GM18861 (cell line): ENCODE data around the gene MYH16.
"Not testable (repeated sequence)": the region's sequence is repeated elsewhere in the genome, so short reads cannot be mapped to it uniquely, and the experiment has no call there.

Experiments used
- ATAC-seq: cut with Tn5 transposase; IDR thresholded peaks from one replicate; pipeline ENCODE4 v1.9.1; 2021; ENCODE audit not compliant: unreplicated experiment

Gene MYH16

DNA sequence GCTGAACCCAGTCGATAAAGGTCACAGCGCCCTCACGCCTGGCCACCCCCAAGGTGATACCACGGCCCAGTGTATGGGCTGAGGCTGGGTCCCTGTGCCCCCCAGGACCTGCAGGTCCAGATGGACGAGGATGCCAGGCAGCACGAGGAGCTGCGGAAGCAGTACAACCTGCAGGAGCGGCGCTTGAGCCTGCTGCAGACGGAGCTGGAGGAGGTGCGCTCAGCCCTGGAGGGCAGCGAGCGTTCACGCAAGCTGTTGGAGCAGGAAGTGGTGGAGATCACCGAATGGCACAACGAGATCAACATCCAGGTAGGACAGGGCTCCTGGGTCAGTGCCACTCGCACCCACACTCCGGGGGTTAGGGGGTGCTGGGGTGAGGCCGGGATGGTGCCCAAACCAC is 28.9 kb downstream of the MYH16 start:
- no peak for ATAC-seq

GRCh38 chr7:99305473-99306260 is 33.0 kb downstream of the MYH16 start:
- no peak for ATAC-seq

- no peak for ATAC-seq
These were observed 35.9 kb downstream of the MYH16 start for GRCh38 chr7:99308461-99309074.

DNA sequence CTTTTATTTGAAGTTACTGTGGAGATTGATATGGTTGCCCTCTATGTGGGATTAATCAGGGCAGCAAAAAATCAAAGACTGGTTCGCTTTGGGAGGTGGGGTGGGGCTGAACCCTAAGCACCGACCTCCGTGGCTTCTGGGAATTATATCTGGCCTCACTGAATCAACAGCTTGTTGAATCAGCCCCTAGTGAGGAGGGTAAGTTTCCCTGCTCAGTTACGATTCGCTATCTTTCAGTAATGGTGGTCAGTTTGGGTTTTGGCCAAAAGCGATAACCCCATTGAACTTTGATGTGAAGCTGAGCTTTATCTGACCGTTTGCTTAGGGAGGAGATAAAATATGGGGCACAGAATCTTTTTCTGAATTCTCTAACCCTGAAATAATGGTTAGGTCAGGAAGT is 36.5 kb downstream of the MYH16 start:
- no peak for ATAC-seq

GRCh38 chr7:99310004-99310403 is 37.4 kb downstream of the MYH16 start:
- ATAC-seq: no peak

GRCh38 chr7:99311702-99312101 is 39.1 kb downstream of the MYH16 start:
- no peak for ATAC-seq

GRCh38 chr7:99312316-99313203 is 39.9 kb downstream of the MYH16 start:
- no peak for ATAC-seq

GRCh38 chr7:99313204-99313573 is 40.5 kb downstream of the MYH16 start:
- ATAC-seq: no peak

- no peak for ATAC-seq
These were observed 41.9 kb downstream of the MYH16 start for GRCh38 chr7:99314504-99314903.

- no peak for ATAC-seq
These were observed 47.7 kb downstream of the MYH16 start for GRCh38 chr7:99320371-99320770.

- ATAC-seq: not testable (repeated sequence)
These were observed 50.0 kb downstream of the MYH16 start for GRCh38 chr7:99322659-99323058.

DNA sequence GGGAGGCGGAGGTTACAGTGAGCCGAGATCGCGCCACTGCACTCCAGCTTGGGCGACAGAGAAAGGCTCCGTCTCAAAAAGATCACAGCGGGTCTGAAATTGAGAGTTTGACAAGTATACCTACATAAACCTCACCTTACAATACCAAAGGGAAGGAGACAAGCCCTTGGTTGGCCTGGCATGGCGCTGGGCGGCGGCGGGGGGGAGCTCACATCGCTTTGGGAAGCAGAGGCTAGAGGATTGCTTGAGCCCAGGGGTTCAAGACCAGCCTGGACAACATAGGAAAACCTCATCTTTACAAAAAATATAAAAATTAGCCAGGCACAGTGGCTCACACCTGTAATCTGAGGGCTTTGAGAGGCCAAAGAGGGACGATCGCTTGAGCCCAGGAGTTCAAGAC is 51.9 kb downstream of the MYH16 start:
- ATAC-seq: no peak

GRCh38 chr7:99325001-99325493 is 52.4 kb downstream of the MYH16 start:
- no peak for ATAC-seq

DNA sequence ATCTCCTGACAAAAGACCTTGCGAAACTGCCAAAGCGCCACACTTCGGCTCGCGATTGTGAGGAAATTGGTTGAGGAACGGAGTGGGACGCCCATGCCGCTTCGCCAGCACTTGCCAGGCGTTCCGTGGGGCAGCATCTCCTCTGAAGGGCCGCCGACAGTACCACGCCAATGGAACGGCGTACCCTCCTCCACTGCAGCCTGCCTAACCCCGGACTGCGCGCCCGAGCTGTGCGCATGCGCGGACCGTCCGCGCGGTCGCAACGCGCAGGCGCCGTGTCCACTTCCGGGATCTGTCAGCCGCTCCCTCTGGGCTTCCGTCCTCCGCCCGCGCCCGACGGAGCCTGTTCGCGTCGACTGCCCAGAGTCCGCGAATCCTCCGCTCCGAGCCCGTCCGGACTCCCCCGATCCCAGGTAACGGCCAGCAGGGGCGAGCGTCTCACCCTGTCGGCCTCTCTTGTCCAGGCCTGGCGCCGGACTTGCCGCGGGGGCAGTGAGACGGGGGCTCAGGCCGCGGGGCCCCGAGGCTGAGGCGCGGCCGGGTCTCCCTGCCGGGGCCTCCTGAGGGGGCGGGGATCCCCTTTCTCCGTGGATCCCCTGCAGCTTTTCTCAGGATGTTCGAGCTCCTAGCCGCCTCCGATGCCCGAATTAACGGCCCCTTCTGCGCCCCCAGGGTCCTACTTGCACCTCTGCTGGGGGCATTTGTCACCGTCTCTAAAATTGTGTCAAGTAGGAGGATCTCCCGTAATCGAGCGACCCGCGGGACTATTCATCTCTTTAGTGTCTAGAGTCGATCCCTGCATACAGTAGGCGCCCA is 53.2 kb downstream of the MYH16 start, which contains the start of gene ARPC1A:
Gene ARPC1A (plus strand): TSS at position 307 of the 816 bp plus-strand sequence. CDS start 7,456 bp downstream, outside the sequence.
- ATAC-seq: peak; percentile 88

DNA sequence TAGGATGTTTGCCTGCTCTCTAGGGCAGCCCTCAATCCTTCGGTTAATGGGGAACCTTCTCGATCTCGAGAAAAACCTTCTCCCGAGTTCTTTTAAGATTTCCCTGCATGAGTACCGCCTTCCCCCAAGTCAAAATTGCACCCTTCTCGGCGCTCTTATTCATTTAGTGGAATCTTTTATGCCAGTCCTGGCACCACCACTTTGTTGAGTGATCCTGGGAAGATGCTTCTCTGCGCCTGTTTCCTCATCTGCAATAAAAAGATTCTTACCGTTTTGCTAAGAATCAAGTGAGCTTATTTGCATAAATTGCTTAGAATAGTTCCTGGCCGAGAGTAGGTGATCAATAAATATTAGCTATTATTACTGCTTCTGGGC is 53.8 kb downstream of the MYH16 start:
- no peak for ATAC-seq

DNA sequence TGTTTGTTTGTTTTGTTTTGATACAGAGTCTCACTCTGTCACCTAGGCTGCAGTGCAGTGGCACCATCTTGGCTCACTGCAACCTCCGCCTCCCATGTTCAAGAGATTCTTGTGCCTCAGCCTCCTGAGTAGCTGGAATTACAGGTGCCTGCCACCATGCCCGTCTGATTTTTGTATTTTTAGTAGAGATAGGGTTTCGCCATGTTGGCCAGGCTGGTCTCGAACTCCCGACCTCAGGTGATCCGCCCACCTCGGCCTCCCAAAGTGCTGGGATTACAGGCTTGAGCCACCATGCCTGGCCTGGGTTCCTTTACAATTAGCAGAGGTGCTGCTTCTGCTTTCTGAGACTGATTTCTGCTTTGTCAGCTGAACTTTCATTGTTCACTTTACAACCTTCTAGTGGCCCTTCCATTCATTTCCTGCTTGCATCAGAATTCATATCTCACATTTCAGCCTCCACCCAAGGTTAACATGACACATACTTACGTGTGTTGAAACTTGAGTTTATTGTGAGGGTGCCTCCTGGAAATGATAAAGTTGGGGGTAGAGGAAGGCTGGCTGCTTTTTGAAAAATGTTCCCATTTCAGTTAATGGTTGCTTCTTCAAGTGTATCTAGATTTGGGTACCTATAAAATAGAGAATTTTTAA is 57.8 kb downstream of the MYH16 start:
- ATAC-seq: not testable (repeated sequence)

GRCh38 chr7:99331002-99331401 is 58.4 kb downstream of the MYH16 start:
- ATAC-seq: no peak

GRCh38 chr7:99339595-99339994 is 67.0 kb downstream of the MYH16 start:
- no peak for ATAC-seq

DNA sequence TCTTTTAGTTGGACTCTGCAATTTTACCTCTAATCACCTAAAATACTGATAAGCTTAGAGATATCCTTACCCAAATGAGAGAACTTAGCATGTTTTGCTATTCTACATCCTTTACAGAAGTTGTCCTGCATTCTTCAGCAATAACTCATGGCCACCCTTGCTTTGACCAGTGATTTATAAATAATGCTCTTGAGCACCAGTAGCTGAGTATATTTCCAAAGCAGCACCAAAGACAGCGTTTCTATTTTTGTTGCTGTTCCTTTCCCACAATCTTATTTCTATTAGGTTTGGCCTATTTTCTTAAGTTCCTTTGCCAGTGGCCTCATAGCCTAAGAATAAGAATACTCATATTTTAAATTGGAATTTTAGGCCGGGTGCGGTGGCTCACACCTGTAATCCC is 68.0 kb downstream of the MYH16 start:
- ATAC-seq: no peak

DNA sequence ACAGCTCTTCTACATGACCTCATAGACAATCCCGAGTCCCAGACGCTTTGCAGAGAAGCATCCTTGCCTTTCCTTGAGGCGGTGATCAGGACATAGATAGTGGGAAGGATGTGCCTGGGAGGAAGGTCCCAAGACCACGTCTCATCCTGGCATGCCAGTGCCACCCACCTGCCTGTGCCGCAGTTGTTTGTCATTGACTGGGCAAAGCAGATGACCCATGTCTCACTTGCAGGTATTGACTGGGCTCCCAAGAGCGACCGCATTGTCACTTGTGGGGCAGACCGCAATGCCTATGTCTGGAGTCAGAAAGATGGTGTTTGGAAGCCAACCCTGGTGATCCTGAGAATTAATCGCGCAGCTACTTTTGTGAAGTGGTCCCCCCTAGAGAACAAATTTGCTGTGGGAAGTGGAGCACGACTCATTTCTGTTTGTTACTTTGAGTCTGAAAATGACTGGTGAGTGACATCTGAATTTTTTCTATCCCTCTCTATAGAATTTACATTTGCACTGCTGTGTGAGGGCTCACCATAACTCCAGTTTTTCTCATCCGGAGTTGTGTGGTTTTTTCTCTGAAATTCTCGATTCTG is 71.5 kb downstream of the MYH16 start:
- no peak for ATAC-seq
